Activated naive CD4-positive, alpha-beta T cell treated with anti-CD3 and anti-CD28 coated beads, Interleukin-2, amount 10 ng/mL, durations not matched to agents 5 hours and 36 hours (primary cell): Measurements from ENCODE around the gene CTPS1. TPM values are rescaled to one million over a fixed set of nuclear protein-coding genes. Genes with fewer than 3 reads are reported as not detected.

Experiments
- total RNA-seq, 2 experiments: library from RNA; stranded (reverse); gene quantifications; one replicate each; pipeline ENCODE4 v1.2.3, GENCODE V29; 2021

CTPS1 gene, protein sequence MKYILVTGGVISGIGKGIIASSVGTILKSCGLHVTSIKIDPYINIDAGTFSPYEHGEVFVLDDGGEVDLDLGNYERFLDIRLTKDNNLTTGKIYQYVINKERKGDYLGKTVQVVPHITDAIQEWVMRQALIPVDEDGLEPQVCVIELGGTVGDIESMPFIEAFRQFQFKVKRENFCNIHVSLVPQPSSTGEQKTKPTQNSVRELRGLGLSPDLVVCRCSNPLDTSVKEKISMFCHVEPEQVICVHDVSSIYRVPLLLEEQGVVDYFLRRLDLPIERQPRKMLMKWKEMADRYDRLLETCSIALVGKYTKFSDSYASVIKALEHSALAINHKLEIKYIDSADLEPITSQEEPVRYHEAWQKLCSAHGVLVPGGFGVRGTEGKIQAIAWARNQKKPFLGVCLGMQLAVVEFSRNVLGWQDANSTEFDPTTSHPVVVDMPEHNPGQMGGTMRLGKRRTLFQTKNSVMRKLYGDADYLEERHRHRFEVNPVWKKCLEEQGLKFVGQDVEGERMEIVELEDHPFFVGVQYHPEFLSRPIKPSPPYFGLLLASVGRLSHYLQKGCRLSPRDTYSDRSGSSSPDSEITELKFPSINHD
- total RNA-seq, result 10 to 100 TPM; 42.1 to 42.3 TPM

DNA sequence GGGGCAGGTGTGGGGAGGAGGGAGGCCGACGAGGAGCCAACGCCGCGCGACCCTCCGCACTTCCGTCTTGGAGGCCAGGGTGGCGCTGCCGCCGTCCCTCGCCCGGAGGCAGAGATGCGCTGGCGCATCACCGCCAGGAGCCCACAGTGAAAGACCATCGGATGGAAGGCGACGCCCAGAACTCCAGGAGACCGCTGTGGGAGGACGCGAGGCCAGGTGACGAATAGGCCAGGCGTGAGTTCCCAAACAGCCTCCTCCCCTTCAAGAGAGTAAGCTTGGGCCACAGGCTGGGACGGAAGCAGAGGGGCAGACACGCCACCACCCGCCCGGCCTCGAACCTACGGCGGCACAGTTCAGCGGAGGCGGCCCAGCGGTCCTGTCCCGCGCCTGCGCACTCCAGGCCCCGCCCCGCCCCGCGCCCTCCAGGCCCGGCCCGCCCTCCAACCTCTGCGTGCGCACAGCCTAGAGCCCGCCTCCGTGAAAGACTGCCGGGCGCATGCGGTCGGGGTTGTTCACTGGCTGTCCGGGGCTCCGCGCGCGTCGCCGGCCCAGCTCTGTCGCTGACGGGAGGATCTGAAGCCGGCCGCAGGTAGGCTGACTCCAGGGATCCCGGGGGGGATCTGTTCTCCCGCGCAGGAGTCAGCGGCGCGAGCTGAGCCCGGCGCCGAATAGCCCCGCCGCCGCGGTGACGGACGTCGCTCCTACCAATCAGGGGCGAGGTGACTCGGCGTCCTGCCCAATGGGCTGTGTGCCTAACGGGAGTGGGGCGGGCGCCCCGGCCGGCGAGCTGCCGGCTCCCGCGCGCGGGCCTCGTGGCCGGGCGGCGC is at the start of gene CTPS1:
CTPS1 (plus strand) TSS at position 456 of the 827 bp plus-strand sequence. CDS start 3,595 bp downstream, outside the sequence.

DNA sequence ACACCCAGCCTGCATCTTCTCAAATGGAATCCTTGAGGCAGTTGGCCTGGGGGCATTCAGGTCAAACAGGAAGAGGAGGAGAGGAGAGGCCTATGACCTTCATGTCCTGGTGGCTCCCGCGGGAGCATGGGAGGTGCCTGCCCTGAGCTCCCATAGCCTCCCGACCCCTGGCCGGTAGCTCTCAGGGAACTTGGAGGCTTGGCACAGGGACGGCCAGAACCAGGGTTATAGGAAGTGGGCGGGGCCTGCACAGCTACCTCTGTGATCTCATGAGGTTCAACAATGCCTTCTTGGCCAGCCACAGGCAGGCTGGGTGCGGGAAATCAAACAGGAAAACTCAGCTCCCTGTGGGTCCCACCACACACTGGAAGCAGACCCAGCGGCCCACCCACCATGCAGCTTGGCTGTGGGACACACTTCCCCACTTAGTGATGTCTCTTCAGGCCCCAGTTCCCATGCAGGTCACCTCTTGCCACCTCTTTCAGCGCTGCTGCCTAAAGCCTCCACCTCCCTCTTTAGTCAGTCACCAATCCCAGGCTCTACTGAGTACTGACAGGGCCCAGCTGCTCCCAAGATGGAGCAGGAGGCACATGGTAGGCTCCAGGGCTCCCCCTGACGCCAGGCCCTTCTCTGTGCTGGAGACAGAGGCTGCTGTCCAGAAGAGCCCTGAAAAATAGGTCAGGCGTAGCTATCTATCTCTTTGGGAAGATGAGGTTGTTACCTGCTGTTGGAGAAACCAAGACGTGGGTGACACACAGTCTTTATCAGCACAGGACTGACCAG is 42.2 kb downstream of the CTPS1 start, which contains the start of gene SLFNL1:
SLFNL1 (minus strand) TSS at position 200 of the 783 bp plus-strand sequence. CDS start 1,065 bp downstream, outside the sequence.

Other genes starting within 250 kb of the CTPS1 start
- gene KCNQ4, start 195.9 kb upstream of the CTPS1 start, total RNA-seq, result under 1 TPM; 0.43 to 0.53 TPM
- gene CITED4, start 117.3 kb upstream of the CTPS1 start, total RNA-seq, result 10 to 100 TPM; 12.4 to 13.5 TPM
- gene SLFNL1, start 42.0 kb downstream of the CTPS1 start, total RNA-seq, result under 1 TPM; 0.20 to 0.29 TPM